Spleen (tissue), 11 donors: ENCODE results near the gene MALT1. TPM values are rescaled to one million over a fixed set of nuclear protein-coding genes. Genes with fewer than 3 reads are reported as not detected.
A peak's percentile ranks its signal among the peaks of the same experiment; 100 is the strongest.

ENCODE experiments used
- DNase-seq: peaks from one replicate; pipeline ENCODE4 v3.0.0-alpha.2; 2020
- H3K27ac ChIP-seq, 8 donors: fragments of 200-600 bp; sonication (generic) in 7 of 8; 1 replicate in 4 of 8; 2 replicates in 4 of 8; pipeline versions ENCODE4 v1.5.0 to v1.8.0; 2016 to 2021; ENCODE audit warnings: inconsistent platforms in 4 of 8, mild to moderate bottlenecking in 4 of 8, moderate library complexity in 1 of 8
- H3K27me3 ChIP-seq, 7 donors: fragments of 200-600 bp; sonication (generic) in 6 of 7; replicated peaks in 1 of 7; 1 replicate in 4 of 7; 2 replicates in 3 of 7; pipeline versions ENCODE4 v1.5.0 to v1.8.0; 2016 to 2021; ENCODE audit warnings: inconsistent platforms in 3 of 7, mild to moderate bottlenecking in 1 of 7
- H3K36me3 ChIP-seq, 6 donors: fragments of 200-600 bp; sonication (generic) in 5 of 6; 1 replicate in 4 of 6; 2 replicates in 2 of 6; pipeline versions ENCODE4 v1.5.0 to v1.8.0; 2016 to 2021; ENCODE audit warnings: inconsistent platforms in 2 of 6
- H3K4me1 ChIP-seq, 6 donors: fragments of 200-600 bp; sonication (generic) in 5 of 6; 1 replicate in 3 of 6; 2 replicates in 3 of 6; pipeline versions ENCODE4 v1.5.0 to v1.8.0; 2016 to 2021; ENCODE audit warnings: inconsistent platforms in 3 of 6
- H3K4me3 ChIP-seq, 8 donors: fragments of 200-600 bp; sonication (generic) in 7 of 8; 1 replicate in 4 of 8; 2 replicates in 4 of 8; pipeline versions ENCODE4 v1.5.0 to v1.8.0; 2016 to 2021; ENCODE audit warnings: inconsistent platforms in 4 of 8, mild to moderate bottlenecking in 4 of 8, moderate library complexity in 2 of 8
- H3K9me3 ChIP-seq, 8 donors: fragments of 200-600 bp; sonication (generic) in 7 of 8; 1 replicate in 4 of 8; 2 replicates in 4 of 8; pipeline versions ENCODE4 v1.5.0 to v1.8.0; 2016 to 2021; ENCODE audit warnings: inconsistent platforms in 4 of 8
- POLR2A ChIP-seq, 3 donors: fragments of 450-650 bp; IDR thresholded peaks; one replicate each; pipeline ENCODE4 v1.5.1; 2017; ENCODE audit warnings: antibody characterized with exemption in 3 of 3, mild to moderate bottlenecking in 1 of 3
- POLR2AphosphoS5 ChIP-seq, 3 donors: sonication (generic); formaldehyde crosslinking; IDR thresholded peaks; one replicate each; pipeline ENCODE4 v1.5.1; 2017; ENCODE audit warnings: antibody characterized with exemption in 3 of 3
- WGBS, 5 donors: extraction: QIAGEN DNeasy Blood & Tissue Kit in 3 of 5; methylation state at CpG; one replicate each; pipeline versions ENCODE4 v1.1.5 to v1.1.7; 2013 to 2018; 5-methylcytosine and 5-hydroxymethylcytosine counted together
- intact Hi-C: fragments of 100-400 bp; cut with DNase I; formaldehyde crosslinking; loops from one replicate; pipeline ENCODE4 v1.15.0; 2023; ENCODE audit warnings: low total_unique reads
- polyA plus RNA-seq, 3 donors: library from polyadenylated mRNA; stranded (reverse); fragments of 200-250 nt; gene quantifications; one replicate each; pipeline ENCODE4 v1.2.1, GENCODE V29; 2013
- total RNA-seq, 7 donors: library from RNA; depleted of rRNA in 3 of 7; stranded (reverse); fragments of >200 nt in 3 of 7; fragmentation: NEBNext Ultra II Directional in 4 of 7; extraction: Animal tissue kit (Norgen Biotek cat#: 25700) in 4 of 7; gene quantifications; one replicate each; pipeline versions ENCODE4 v1.1.0 to v1.2.1, GENCODE V29; 2016 to 2021
- TF ChIP-seq, protein P1 (sequence below), 11 experiments: fragments of 200-600 bp in 7 of 11; fragments of 450-650 bp in 4 of 11; sonication (generic) in 4 of 11; IDR thresholded peaks in 8 of 11; conservative IDR thresholded peaks in 3 of 11; 1 replicate in 7 of 11; 2 replicates in 4 of 11; pipeline versions ENCODE4 v1.4.0 to v1.8.0; 2016 to 2021; ENCODE audit warnings: antibody characterized with exemption in 11 of 11, inconsistent platforms in 4 of 11, mild to moderate bottlenecking in 1 of 11
- donor health status: healthy with polysubstance abuse.
- donor health status: DM: no; HTN: no; CAD: no; lungs with moderate emphysema.
- donor health status: DM: no; HTN: no; CAD: no.
- donor health status: Bipolar disorder and iron deficiency.
- donor health status: healthy.
- donor health status: DM: no; HTN: no; CAD: no.
- donor health status: DM: yes; HTN: yes; CAD: no.

The MALT1 gene
- total and polyA plus RNA-seq, 10 donors: 13.3 to 59.6 (median 50.1) TPM

DNA sequence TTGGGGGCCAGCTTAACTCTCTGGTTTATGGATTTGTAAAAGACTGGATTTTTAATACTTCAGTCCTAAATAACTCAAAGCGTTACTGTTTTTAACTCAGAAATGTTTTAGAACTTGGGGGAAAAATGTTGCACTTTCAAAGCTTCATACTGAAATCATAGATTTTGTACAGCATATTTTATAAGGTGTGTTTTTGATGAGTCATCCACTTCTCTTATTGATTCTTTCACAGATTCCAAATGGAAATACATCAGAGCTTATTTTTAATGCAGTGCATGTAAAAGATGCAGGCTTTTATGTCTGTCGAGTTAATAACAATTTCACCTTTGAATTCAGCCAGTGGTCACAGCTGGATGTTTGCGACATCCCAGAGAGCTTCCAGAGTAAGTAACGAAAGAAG is 28.9 kb downstream of the MALT1 start:
- Histone ChIP-seq H3K27me3 (no peaks in the 10 kb centered on the region), H3K36me3 (peaks cover 0 to 97% (median 42%) of the 10 kb centered on the region in 6 donors), H3K4me1 (peaks cover 0 to 7% (median 0%) of the 10 kb centered on the region in 6 donors), H3K4me3 (no peak overlapping the region), H3K27ac (no peak overlapping the region), H3K9me3 (no peaks in the 10 kb centered on the region)
- intact Hi-C loops: no loop called here
- 79 to 92% (median 91%) methylated on average over 4 of the region's 4 CpGs for WGBS, 5 donors
- no peak for TF ChIP-seq POLR2AphosphoS5 (IDR thresholded peaks at IDR 0.05)
- TF ChIP-seq POLR2A (IDR thresholded peaks at IDR 0.05): no peak
- TF ChIP-seq, protein P1, sequence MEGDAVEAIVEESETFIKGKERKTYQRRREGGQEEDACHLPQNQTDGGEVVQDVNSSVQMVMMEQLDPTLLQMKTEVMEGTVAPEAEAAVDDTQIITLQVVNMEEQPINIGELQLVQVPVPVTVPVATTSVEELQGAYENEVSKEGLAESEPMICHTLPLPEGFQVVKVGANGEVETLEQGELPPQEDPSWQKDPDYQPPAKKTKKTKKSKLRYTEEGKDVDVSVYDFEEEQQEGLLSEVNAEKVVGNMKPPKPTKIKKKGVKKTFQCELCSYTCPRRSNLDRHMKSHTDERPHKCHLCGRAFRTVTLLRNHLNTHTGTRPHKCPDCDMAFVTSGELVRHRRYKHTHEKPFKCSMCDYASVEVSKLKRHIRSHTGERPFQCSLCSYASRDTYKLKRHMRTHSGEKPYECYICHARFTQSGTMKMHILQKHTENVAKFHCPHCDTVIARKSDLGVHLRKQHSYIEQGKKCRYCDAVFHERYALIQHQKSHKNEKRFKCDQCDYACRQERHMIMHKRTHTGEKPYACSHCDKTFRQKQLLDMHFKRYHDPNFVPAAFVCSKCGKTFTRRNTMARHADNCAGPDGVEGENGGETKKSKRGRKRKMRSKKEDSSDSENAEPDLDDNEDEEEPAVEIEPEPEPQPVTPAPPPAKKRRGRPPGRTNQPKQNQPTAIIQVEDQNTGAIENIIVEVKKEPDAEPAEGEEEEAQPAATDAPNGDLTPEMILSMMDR (IDR thresholded peaks at IDR 0.05 in 8 of 11, conservative IDR thresholded peaks at IDR 0.05 in 3 of 11): no peak
- DNase-seq: no peak

DNA sequence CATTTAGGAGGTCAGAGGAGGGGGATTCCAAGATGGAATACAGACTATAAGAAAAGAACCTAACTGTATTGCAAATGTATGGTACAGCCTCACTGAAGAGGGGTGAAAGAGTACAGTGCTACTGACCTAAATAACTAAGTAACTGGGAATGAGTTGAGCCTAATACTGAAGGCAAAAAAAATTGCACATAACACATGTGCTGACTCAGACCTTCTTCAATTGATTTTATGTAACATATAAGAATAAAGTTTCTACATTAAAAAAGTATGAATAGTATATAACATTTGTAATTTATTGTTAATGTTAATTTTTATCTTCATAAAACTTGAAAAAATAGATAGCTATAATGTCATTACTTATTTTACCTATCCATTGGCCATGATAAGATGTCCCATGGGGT is 41.7 kb downstream of the MALT1 start:
- H3K4me1 ChIP-seq: peaks cover 21 to 34% (median 28%) of the 10 kb centered on the region in 6 donors
- no peaks in the 10 kb centered on the region for H3K9me3 ChIP-seq
- H3K36me3 ChIP-seq: peaks cover 0 to 53% (median 7%) of the 10 kb centered on the region in 6 donors
- H3K27me3 ChIP-seq: no peaks in the 10 kb centered on the region
- no peak for TF ChIP-seq POLR2A (IDR thresholded peaks at IDR 0.05)
- TF ChIP-seq, protein P1 (IDR thresholded peaks at IDR 0.05 in 8 of 11, conservative IDR thresholded peaks at IDR 0.05 in 3 of 11): no peak
- no peak for TF ChIP-seq POLR2AphosphoS5 (IDR thresholded peaks at IDR 0.05)
- no peak overlapping the region for H3K4me3 ChIP-seq
- intact Hi-C loops: no loop called here
- no peak overlapping the region for H3K27ac ChIP-seq
- no peak for DNase-seq

- H3K9me3 ChIP-seq: no peaks in the 10 kb centered on the region
- H3K36me3 ChIP-seq: peaks cover 0 to 55% (median 10%) of the 10 kb centered on the region in 6 donors
- DNase-seq: no peak
- H3K27ac ChIP-seq: peak overlapping the region in 5 of 8 donors; percentile 10 to 71 (median 62)
- H3K4me3 ChIP-seq: no peak overlapping the region
- intact Hi-C loops: no loop called here
- H3K27me3 ChIP-seq: no peaks in the 10 kb centered on the region
- 64 to 71% (median 68%) methylated on average over 3 of the region's 3 CpGs for WGBS, 5 donors
- peaks cover 21 to 34% (median 28%) of the 10 kb centered on the region in 6 donors for H3K4me1 ChIP-seq
- no peak for TF ChIP-seq POLR2A (IDR thresholded peaks at IDR 0.05)
- TF ChIP-seq, protein P1 (IDR thresholded peaks at IDR 0.05 in 8 of 11, conservative IDR thresholded peaks at IDR 0.05 in 3 of 11): no peak
- TF ChIP-seq POLR2AphosphoS5 (IDR thresholded peaks at IDR 0.05): no peak
Observed at GRCh38 chr18:58714259-58714658, 43.0 kb downstream of the MALT1 start.

DNA sequence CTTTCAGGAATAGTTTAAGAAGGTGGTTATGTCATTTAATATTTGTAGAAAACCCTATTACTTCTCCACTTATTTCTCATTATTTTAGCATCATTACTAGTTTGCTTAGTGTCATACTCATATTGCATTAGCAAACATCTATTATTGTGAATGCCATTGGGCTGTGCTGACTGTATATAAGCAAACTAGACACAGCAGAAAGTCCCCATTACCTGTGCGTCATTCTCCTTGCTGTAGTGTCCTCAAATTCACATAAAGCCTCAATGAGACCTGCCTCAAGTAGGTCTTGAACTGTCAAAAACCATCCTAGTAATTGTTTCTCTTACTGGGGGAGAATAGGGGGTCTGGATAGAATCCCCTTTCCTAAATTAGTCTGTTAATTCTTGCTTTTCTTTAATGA is 43.6 kb downstream of the MALT1 start:
- Histone ChIP-seq H3K4me3 (no peak overlapping the region), H3K27me3 (no peaks in the 10 kb centered on the region), H3K9me3 (no peaks in the 10 kb centered on the region), H3K4me1 (peaks cover 21 to 34% (median 28%) of the 10 kb centered on the region in 6 donors), H3K27ac (peak overlapping the region in 5 of 8 donors; percentile 10 to 71 (median 62)), H3K36me3 (peaks cover 0 to 53% (median 12%) of the 10 kb centered on the region in 6 donors)
- 93 to 100% (median 96%) methylated on average over 1 of the region's 1 CpG for WGBS, 5 donors
- DNase-seq: no peak
- intact Hi-C loops: no loop called here
- TF ChIP-seq, protein P1 (IDR thresholded peaks at IDR 0.05 in 8 of 11, conservative IDR thresholded peaks at IDR 0.05 in 3 of 11): no peak
- TF ChIP-seq POLR2A (IDR thresholded peaks at IDR 0.05): no peak
